ENCODE results near the gene LSM12. TPM values are rescaled to one million over a fixed set of nuclear protein-coding genes. Genes with fewer than 3 reads are reported as not detected.

The LSM12 gene
- total RNA-seq, 2 experiments from 2014 or later = 35.4 to 67.9 TPM

GRCh38 chr17:43995150-43995471 is 71.4 kb downstream of the LSM12 start:
- TF ChIP-seq EZH2phosphoT487 (IDR thresholded peaks at IDR 0.05; ENCODE audit: borderline replicate concordance, low read depth, low read length) = no peak
- TF ChIP-seq, protein P1, sequence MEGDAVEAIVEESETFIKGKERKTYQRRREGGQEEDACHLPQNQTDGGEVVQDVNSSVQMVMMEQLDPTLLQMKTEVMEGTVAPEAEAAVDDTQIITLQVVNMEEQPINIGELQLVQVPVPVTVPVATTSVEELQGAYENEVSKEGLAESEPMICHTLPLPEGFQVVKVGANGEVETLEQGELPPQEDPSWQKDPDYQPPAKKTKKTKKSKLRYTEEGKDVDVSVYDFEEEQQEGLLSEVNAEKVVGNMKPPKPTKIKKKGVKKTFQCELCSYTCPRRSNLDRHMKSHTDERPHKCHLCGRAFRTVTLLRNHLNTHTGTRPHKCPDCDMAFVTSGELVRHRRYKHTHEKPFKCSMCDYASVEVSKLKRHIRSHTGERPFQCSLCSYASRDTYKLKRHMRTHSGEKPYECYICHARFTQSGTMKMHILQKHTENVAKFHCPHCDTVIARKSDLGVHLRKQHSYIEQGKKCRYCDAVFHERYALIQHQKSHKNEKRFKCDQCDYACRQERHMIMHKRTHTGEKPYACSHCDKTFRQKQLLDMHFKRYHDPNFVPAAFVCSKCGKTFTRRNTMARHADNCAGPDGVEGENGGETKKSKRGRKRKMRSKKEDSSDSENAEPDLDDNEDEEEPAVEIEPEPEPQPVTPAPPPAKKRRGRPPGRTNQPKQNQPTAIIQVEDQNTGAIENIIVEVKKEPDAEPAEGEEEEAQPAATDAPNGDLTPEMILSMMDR (conservative IDR thresholded peaks at IDR 0.05; ENCODE audit: low read length) = peak; percentile 15; the same call in 1 of the 2 replicates
- CTCF ChIA-PET (ENCODE audit: unreplicated experiment) = interaction anchor here (0.5 kb wide), 1 partner anchor 57 kb away, joined by 3 read pairs; no protein-coding TSS in a partner anchor
- Histone ChIP-seq H4K20me1 (ENCODE audit: insufficient read depth, low read length) (no peaks in the 10 kb centered on the region), H3K9me3 (ENCODE audit: low read length) (no peaks in the 10 kb centered on the region), H2AFZ (ENCODE audit: low read length) (no peak overlapping the region), H3K4me3 (ENCODE audit: low read depth, low read length, poor library complexity, severe bottlenecking) (no peak overlapping the region), H3K4me2 (ENCODE audit: low read length) (no peak overlapping the region), H3K4me1 (ENCODE audit: insufficient read depth, low read length, poor library complexity, severe bottlenecking) (no peaks in the 10 kb centered on the region), H3K36me3 (ENCODE audit: insufficient read depth, low read length) (no peaks in the 10 kb centered on the region), H3K79me2 (ENCODE audit: insufficient read depth, low read depth, low read length) (no peaks in the 10 kb centered on the region), H3K27ac (ENCODE audit: low read depth, low read length, poor library complexity, severe bottlenecking) (no peak overlapping the region), H3K9me2 (ENCODE audit: insufficient read depth, low read length) (no peaks in the 10 kb centered on the region)
- POLR2A ChIA-PET = no interaction called here
- no TSS peak for BruUV-seq (replicated peaks)
- DNase-seq (ENCODE audit: low spot score) = no peak
- intact Hi-C loops (cut with micrococcal nuclease; ENCODE audit: unreplicated experiment) = loop anchor here (1.0 to 2.0 kb wide), 2 partner anchors 51 to 114 kb away; no protein-coding TSS in a partner anchor

DNA sequence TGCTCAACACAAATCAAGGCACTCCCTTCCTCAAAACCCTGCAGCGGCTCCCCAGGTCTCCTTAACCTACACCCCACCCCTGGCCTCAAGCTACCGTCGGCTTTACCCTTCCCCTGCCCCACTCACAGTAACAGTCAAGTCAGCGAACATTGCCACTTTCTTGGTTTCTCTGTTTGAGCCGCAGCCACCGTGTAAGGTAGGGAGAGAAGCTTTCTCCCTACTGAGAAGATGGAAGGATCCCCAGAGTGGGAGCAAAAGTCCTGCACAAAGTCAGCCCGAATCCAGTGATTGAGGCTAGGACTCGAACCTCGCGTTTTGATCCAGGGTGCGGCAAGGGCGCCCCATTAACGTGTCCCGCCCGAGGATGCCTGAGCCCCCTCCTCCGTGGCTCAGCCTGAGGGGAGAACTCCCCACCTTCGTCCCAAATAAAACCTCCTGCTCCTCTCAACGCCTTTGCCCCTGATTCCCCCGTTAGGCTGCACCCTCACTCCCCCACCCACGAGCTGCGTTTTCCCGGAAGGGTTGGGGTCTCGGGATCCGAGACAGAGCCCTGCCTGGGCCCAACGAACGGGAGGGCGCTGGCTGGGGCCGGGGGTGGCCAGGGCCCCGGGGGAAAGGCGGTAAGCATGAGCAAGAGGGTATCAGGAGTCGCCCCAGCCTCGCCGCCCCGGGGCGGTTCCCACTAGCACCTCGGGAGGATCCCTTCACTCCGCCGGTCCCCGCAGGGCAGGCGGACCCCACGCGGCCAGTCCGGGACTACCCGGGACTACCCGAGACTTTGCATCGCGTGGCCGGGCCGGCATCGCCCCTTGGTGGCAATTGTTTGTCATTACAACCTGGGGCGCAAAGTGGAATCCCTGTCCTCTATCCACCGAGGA is 72.0 kb downstream of the LSM12 start:
- ChIA-PET CTCF (ENCODE audit: unreplicated experiment) (interaction anchor here (0.5 kb wide), 1 partner anchor 56 kb away, joined by 3 read pairs; no protein-coding TSS in a partner anchor), POLR2A (no interaction called here)
- intact Hi-C loops (cut with micrococcal nuclease; ENCODE audit: unreplicated experiment) = loop anchor here (1.0 to 2.0 kb wide), 2 partner anchors 50 to 114 kb away; no protein-coding TSS in a partner anchor
- no TSS peak for BruUV-seq (replicated peaks)
- DNase-seq (ENCODE audit: low spot score) = peak; percentile 52
- Histone ChIP-seq H3K36me3 (ENCODE audit: insufficient read depth, low read length) (no peaks in the 10 kb centered on the region), H4K20me1 (ENCODE audit: insufficient read depth, low read length) (no peaks in the 10 kb centered on the region), H3K79me2 (ENCODE audit: insufficient read depth, low read depth, low read length) (no peaks in the 10 kb centered on the region), H3K27ac (ENCODE audit: low read depth, low read length, poor library complexity, severe bottlenecking) (no peak overlapping the region), H3K4me3 (ENCODE audit: low read depth, low read length, poor library complexity, severe bottlenecking) (no peak overlapping the region), H3K9me3 (ENCODE audit: low read length) (no peaks in the 10 kb centered on the region), H3K9me2 (ENCODE audit: insufficient read depth, low read length) (no peaks in the 10 kb centered on the region), H2AFZ (ENCODE audit: low read length) (no peak overlapping the region), H3K4me2 (ENCODE audit: low read length) (no peak overlapping the region), H3K4me1 (ENCODE audit: insufficient read depth, low read length, poor library complexity, severe bottlenecking) (no peaks in the 10 kb centered on the region)
- no peak for TF ChIP-seq EZH2phosphoT487 (IDR thresholded peaks at IDR 0.05; ENCODE audit: borderline replicate concordance, low read depth, low read length)
- TF ChIP-seq, protein P1 (conservative IDR thresholded peaks at IDR 0.05; ENCODE audit: low read length) = peak; percentile 84

- Histone ChIP-seq H3K4me3 (ENCODE audit: low read depth, low read length, poor library complexity, severe bottlenecking) (no peak overlapping the region), H3K9me3 (ENCODE audit: low read length) (no peaks in the 10 kb centered on the region), H3K9me2 (ENCODE audit: insufficient read depth, low read length) (no peaks in the 10 kb centered on the region), H3K79me2 (ENCODE audit: insufficient read depth, low read depth, low read length) (no peaks in the 10 kb centered on the region), H3K4me1 (ENCODE audit: insufficient read depth, low read length, poor library complexity, severe bottlenecking) (no peaks in the 10 kb centered on the region), H4K20me1 (ENCODE audit: insufficient read depth, low read length) (no peaks in the 10 kb centered on the region), H3K36me3 (ENCODE audit: insufficient read depth, low read length) (no peaks in the 10 kb centered on the region), H3K27ac (ENCODE audit: low read depth, low read length, poor library complexity, severe bottlenecking) (no peak overlapping the region), H3K4me2 (ENCODE audit: low read length) (no peak overlapping the region), H2AFZ (ENCODE audit: low read length) (no peak overlapping the region)
- TF ChIP-seq EZH2phosphoT487 (IDR thresholded peaks at IDR 0.05; ENCODE audit: borderline replicate concordance, low read depth, low read length) = no peak
- TF ChIP-seq, protein P1 (conservative IDR thresholded peaks at IDR 0.05; ENCODE audit: low read length) = no peak
- DNase-seq (ENCODE audit: low spot score) = no peak
- ChIA-PET POLR2A (interaction anchor here (0.6 kb wide), 1 partner anchor 77 kb away, joined by 6 read pairs; no protein-coding TSS in a partner anchor), CTCF (ENCODE audit: unreplicated experiment) (no interaction called here)
- intact Hi-C loops (cut with micrococcal nuclease; ENCODE audit: unreplicated experiment) = no loop called here
- no TSS peak for BruUV-seq (replicated peaks)
Observed at GRCh38 chr17:43992641-43993040, 73.8 kb downstream of the LSM12 start.

All from OCI-LY7 (cell line).